K562 (cell line): Measurements from ENCODE around the gene SERPIND1. TPM values are rescaled to one million over a fixed set of nuclear protein-coding genes. Genes with fewer than 3 reads are reported as not detected.

Experiments
- ATAC-seq: fragments of 200-7000 bp; cut with Tn5 transposase; 3 replicates; pipeline ENCODE4 v1.9.1; 2020; ENCODE audit warnings: moderate library complexity
- BruUV-seq: library from RNA; stranded (reverse); fragments of 400-500 nt; replicated peaks from 2 replicates; lab custom pipeline; 2021; lab: Mats Ljungman, UMichigan
- CTCF ChIA-PET: fragments of 300-600 bp; formaldehyde crosslinking; extraction: SDS; loops from one replicate; lab custom pipeline; 2021; ENCODE audit warnings: low intra/inter-chr PET ratio; lab: Yijun Ruan, JAX
- POLR2A ChIA-PET: fragments of 300-600, 350-650 bp; sonication (Branson Sonifier 250); formaldehyde crosslinking; extraction: SDS; loops from one replicate; lab custom pipeline; 2021; ENCODE audit warnings: antibody characterized with exemption, inconsistent platforms; lab: Yijun Ruan, JAX
- DNase-seq, 4 experiments: peaks; one replicate each; pipeline versions ENCODE4 v3.0.0 to v3.0.0-alpha.2; 2011 to 2018; ENCODE audit warnings: low spot score in 3 of 4, mixed read lengths in 3 of 4; ENCODE audit errors: extremely low read depth in 1 of 4
- FAIRE-seq: peaks from 2 replicates; lab custom pipeline; 2011; peaks lifted over from hg19 to GRCh38; lab: Jason Lieb, UNC
- H2AFZ ChIP-seq: 2 replicates; pipeline ENCODE4 v1.6.0; 2011; ENCODE audit warnings: low read depth, low read length, control low read depth, inconsistent platforms
- H3K27ac ChIP-seq: fragments of 200-600 bp; 3 replicates; pipeline ENCODE4 v1.8.0; 2011; ENCODE audit warnings: low read depth, mild to moderate bottlenecking, control low read depth, inconsistent platforms, low read length, moderate library complexity, mixed read lengths; ENCODE audit errors: extremely low read depth
- H3K27me3 ChIP-seq, 2 experiments: fragments of 300-600 bp in 1 of 2; 2 replicates in 1 of 2; 3 replicates in 1 of 2; pipeline versions ENCODE4 v1.6.0 to v1.8.0; 2011; ENCODE audit warnings: inconsistent platforms in 2 of 2, low read length in 2 of 2, mild to moderate bottlenecking in 1 of 2, mixed read lengths in 1 of 2, moderate library complexity in 1 of 2; ENCODE audit not compliant: control insufficient read depth in 2 of 2, insufficient read depth in 2 of 2
- H3K36me3 ChIP-seq: fragments of 300-600 bp; 3 replicates; pipeline ENCODE4 v1.8.0; 2011; ENCODE audit warnings: mild to moderate bottlenecking, low read length, inconsistent platforms; ENCODE audit not compliant: control insufficient read depth, insufficient read depth
- H3K4me1 ChIP-seq, 2 experiments: fragments of 200-600 bp in 1 of 2; replicated peaks in 1 of 2; 2 replicates in 1 of 2; 3 replicates in 1 of 2; pipeline versions ENCODE4 v1.5.1 to v1.8.0; 2011; ENCODE audit warnings: inconsistent platforms in 2 of 2, low read length in 2 of 2, mild to moderate bottlenecking in 1 of 2, mixed read lengths in 1 of 2, moderate library complexity in 1 of 2; ENCODE audit not compliant: control insufficient read depth in 2 of 2, insufficient read depth in 2 of 2
- H3K4me2 ChIP-seq: 2 replicates; pipeline ENCODE4 v1.6.1; 2011; ENCODE audit warnings: low read length, control low read depth, inconsistent platforms, mixed read lengths; ENCODE audit not compliant: insufficient read depth
- H3K4me3 ChIP-seq: fragments of 200-600 bp; sonication (generic), shearing (Covaris generic); 2 replicates; pipeline ENCODE4 v1.5.1; 2016; ENCODE audit warnings: control low read depth, inconsistent platforms
- H3K79me2 ChIP-seq: fragments of 200-600 bp; 3 replicates; pipeline ENCODE4 v1.8.0; 2011; ENCODE audit warnings: low read length, inconsistent platforms; ENCODE audit not compliant: control insufficient read depth, insufficient read depth
- H3K9ac ChIP-seq, 2 experiments: 2 replicates each; pipeline versions ENCODE4 v1.6.0 to v1.6.1; 2011; ENCODE audit warnings: low read depth in 2 of 2, low read length in 2 of 2, control low read depth in 1 of 2, inconsistent platforms in 1 of 2, mild to moderate bottlenecking in 1 of 2, mixed read lengths in 1 of 2; ENCODE audit not compliant: insufficient read depth in 1 of 2
- H3K9me1 ChIP-seq: one replicate; pipeline ENCODE4 v1.6.0; 2011; ENCODE audit warnings: inconsistent platforms, mild to moderate bottlenecking, low read length, moderate library complexity; ENCODE audit not compliant: control insufficient read depth, insufficient read depth
- H3K9me3 ChIP-seq: replicated peaks from 2 replicates; pipeline ENCODE4 v1.5.1; 2011; ENCODE audit warnings: low read depth, low read length, inconsistent platforms; ENCODE audit not compliant: control insufficient read depth, insufficient read depth
- H4K20me1 ChIP-seq: replicated peaks from 2 replicates; pipeline ENCODE4 v1.6.1; 2011; ENCODE audit warnings: low read length, inconsistent platforms, mixed read lengths; ENCODE audit not compliant: control insufficient read depth, insufficient read depth
- ATF1 ChIP-seq, 2 experiments: fragments of 450-650 bp in 1 of 2; IDR thresholded peaks; 2 replicates each; pipeline ENCODE4 v1.6.1; 2016; ENCODE audit warnings: missing compliant biosample characterization in 1 of 2, missing genetic modification characterization in 1 of 2
- BRCA1 ChIP-seq, 2 experiments: fragments of 450-650 bp in 1 of 2; sonication (generic) in 1 of 2; formaldehyde crosslinking in 1 of 2; IDR thresholded peaks; 2 replicates each; pipeline versions ENCODE4 v1.5.0 to v1.6.1; 2017 to 2020; ENCODE audit warnings: mild to moderate bottlenecking in 1 of 2, missing genetic modification reagents in 1 of 2
- CAMTA2 ChIP-seq: fragments of 250-450 bp; sonication (Bioruptor Pico); conservative IDR thresholded peaks from 2 replicates; pipeline ENCODE4 v1.5.1; 2022
- CGGBP1 ChIP-seq: fragments of 250-450 bp; sonication (Bioruptor Pico); IDR thresholded peaks from 2 replicates; pipeline ENCODE4 v1.9.0; 2021; ENCODE audit warnings: mild to moderate bottlenecking
- CHCHD3 ChIP-seq: fragments of 250-450 bp; sonication (Bioruptor Pico); IDR thresholded peaks from 2 replicates; pipeline ENCODE4 v2.1.2; 2022; ENCODE audit warnings: mild to moderate bottlenecking
- HDAC8 ChIP-seq: fragments of 450-650 bp; IDR thresholded peaks from 2 replicates; pipeline ENCODE4 v1.6.1; 2016; ENCODE audit warnings: mild to moderate bottlenecking, missing genetic modification characterization, moderate library complexity, missing compliant biosample characterization
- MED1 ChIP-seq: sonication (generic); formaldehyde crosslinking; IDR thresholded peaks from 2 replicates; pipeline ENCODE4 v1.8.1; 2023; ENCODE audit warnings: missing genetic modification reagents, borderline replicate concordance
- MEF2D ChIP-seq: conservative IDR thresholded peaks from 2 replicates; pipeline ENCODE4 v1.6.1; 2016; ENCODE audit warnings: low read depth, missing genetic modification characterization, missing compliant biosample characterization
- MYBL2 ChIP-seq, 2 experiments: fragments of 450-650 bp in 1 of 2; sonication (generic) in 1 of 2; formaldehyde crosslinking in 1 of 2; IDR thresholded peaks; 2 replicates each; pipeline versions ENCODE4 v1.6.1 to v1.8.1; 2017 to 2022; ENCODE audit warnings: borderline replicate concordance in 1 of 2, inconsistent platforms in 1 of 2, low read depth in 1 of 2, mild to moderate bottlenecking in 1 of 2, missing genetic modification reagents in 1 of 2, moderate library complexity in 1 of 2
- PURB ChIP-seq: sonication (generic); formaldehyde crosslinking; IDR thresholded peaks from 2 replicates; pipeline ENCODE4 v1.9.0; 2021; ENCODE audit warnings: low read depth, mild to moderate bottlenecking, missing genetic modification reagents
- RBBP5 ChIP-seq: fragments of 200-600 bp; sonication (generic); IDR thresholded peaks from 2 replicates; pipeline ENCODE4 v1.6.1; 2012; ENCODE audit warnings: borderline replicate concordance, mild to moderate bottlenecking, low read length, control low read depth, inconsistent platforms; ENCODE audit not compliant: insufficient read depth, poor library complexity, severe bottlenecking
- SIX5 ChIP-seq, 2 experiments: IDR thresholded peaks; 2 replicates each; pipeline ENCODE4 v1.6.1; 2011; ENCODE audit warnings: low read length in 2 of 2, borderline replicate concordance in 1 of 2, low read depth in 1 of 2, mild to moderate bottlenecking in 1 of 2, moderate library complexity in 1 of 2; ENCODE audit not compliant: insufficient read depth in 1 of 2
- STAG1 ChIP-seq: sonication (generic); formaldehyde crosslinking; IDR thresholded peaks from 2 replicates; pipeline ENCODE4 v1.5.0; 2020; ENCODE audit warnings: missing genetic modification reagents, borderline replicate concordance
- THAP12 ChIP-seq: fragments of 250-450 bp; sonication (Bioruptor Pico); IDR thresholded peaks from 2 replicates; pipeline ENCODE4 v1.9.0; 2021; ENCODE audit warnings: mild to moderate bottlenecking, inconsistent platforms
- ZNF280A ChIP-seq: fragments of 450-650 bp; IDR thresholded peaks from 2 replicates; pipeline ENCODE4 v1.6.1; 2018; ENCODE audit warnings: mild to moderate bottlenecking, low read depth; ENCODE audit not compliant: partially characterized antibody
- WGBS: fragments of 100-300 bp; shearing (Covaris generic); methylation state at CpG from one replicate; pipeline ENCODE4 v1.1.6; 2016; ENCODE audit warnings: low coverage, mixed read lengths; ENCODE audit not compliant: insufficient coverage; ENCODE audit errors: missing lambda C conversion rate; 5-methylcytosine and 5-hydroxymethylcytosine counted together
- in situ Hi-C: fragments of 300-500 bp; cut with MboI; formaldehyde crosslinking; loops from 4 replicates; pipeline ENCODE4 v1.15.0; 2018; ENCODE audit warnings: inconsistent platforms, mixed read lengths
- intact Hi-C: fragments of 100-400 bp; cut with micrococcal nuclease; formaldehyde crosslinking; loops from 2 replicates; pipeline ENCODE4 v1.14.2; 2022
- polyA plus RNA-seq, 8 experiments: library from polyadenylated mRNA; depleted of rRNA in 4 of 8; stranded (reverse) in 5 of 8; unstranded in 3 of 8; fragments of >200 nt; fragmentation: Nextera tagmentation in 2 of 8; fragmentation: Illumina TruSeq in 1 of 8; extraction: Ambion mirVana in 2 of 8; extraction: Trizol in 1 of 8; gene quantifications; 2 replicates each; pipeline versions ENCODE4 v1.2.1 to v1.2.3, GENCODE V29; 2011 to 2014; ENCODE audit warnings: inconsistent platforms in 1 of 8, missing spikeins in 1 of 8
- total RNA-seq, 7 experiments: library from RNA; depleted of rRNA in 6 of 7; stranded (reverse); fragments of >200 nt in 6 of 7; fragmentation: Illumina TruSeq in 2 of 7; extraction: Trizol in 2 of 7; gene quantifications; 2 replicates each; pipeline versions ENCODE4 v1.2.1 to v1.2.3, GENCODE V29; 2011 to 2021; ENCODE audit warnings: low replicate concordance in 1 of 7

SERPIND1 gene
- total and polyA plus RNA-seq, 9 of the 15 experiments (the other 6 are each of a cell fraction or from before 2014, with no cell fraction given): 0.04 to 0.11 (median 0.09) TPM; not detected in 6

- peaks cover 8% of the 10 kb centered on the region; the same call in 1 of the 2 replicates for H4K20me1 ChIP-seq
- H3K9ac ChIP-seq: peak overlapping the region in 1 of 2 experiments; percentile 33; a peak in 2 of 4 replicates
- WGBS: 84% methylated on average over 11 of the region's 11 CpGs
- no peaks in the 10 kb centered on the region for H3K9me3 ChIP-seq
- no peak overlapping the region for H3K4me3 ChIP-seq
- in situ Hi-C loops: no loop called here
- H3K27me3 ChIP-seq: no peaks in the 10 kb centered on the region
- peaks cover 3 to 13% of the 10 kb centered on the region in 2 experiments; a peak in 3 of 5 replicates for H3K4me1 ChIP-seq
- no TSS peak for BruUV-seq
- no peak for ATAC-seq
- no peak overlapping the region for H2AFZ ChIP-seq
- peaks cover 91% of the 10 kb centered on the region for H3K36me3 ChIP-seq
- DNase-seq: no peak
- no peaks in the 10 kb centered on the region for H3K9me1 ChIP-seq
- no peak for FAIRE-seq
- ChIA-PET POLR2A (interaction anchor here (1.0 to 15.3 kb wide), 8 partner anchors 7 to 150 kb away, joined by 3 to 172 read pairs (median 3); no protein-coding TSS in a partner anchor), CTCF (interaction anchor here (3.8 kb wide), 1 partner anchor 83 kb away, joined by 27 read pairs; no protein-coding TSS in a partner anchor)
- no peaks in the 10 kb centered on the region for H3K79me2 ChIP-seq
- H3K4me2 ChIP-seq: no peak overlapping the region
- H3K27ac ChIP-seq: no peak overlapping the region
- intact Hi-C loops: loop anchor here (5.0 kb wide), 1 partner anchor 199 kb away; the partner anchor contains the start of gene THAP7
- TF ChIP-seq ZNF280A (no peak), MYBL2 (IDR thresholded peaks at IDR 0.05; ENCODE audit: low read depth) (no peak), MYBL2 (CRISPR knock-in tag; IDR thresholded peaks at IDR 0.05; ENCODE audit: borderline replicate concordance) (0 out of 2 replicates have a peak, but pooled peaks have one; percentile 43), CHCHD3 (CRISPR knock-in tag) (0 out of 2 replicates have a peak, but pooled peaks have one; percentile 11), SIX5 (IDR thresholded peaks at IDR 0.05; ENCODE audit: borderline replicate concordance in 1 of 2, insufficient read depth in 1 of 2, low read depth in 1 of 2, low read length in 2 of 2) (0 out of 4 replicates have a peak, but pooled peaks of 1 of the 2 experiments have one; percentile 3), HDAC8 (tag) (0 out of 2 replicates have a peak, but pooled peaks have one; percentile 59), ATF1 (CRISPR knock-in tag; IDR thresholded peaks at IDR 0.05) (no peak), ATF1 (tag; IDR thresholded peaks at IDR 0.05) (no peak), BRCA1 (IDR thresholded peaks at IDR 0.05) (no peak), BRCA1 (CRISPR knock-in tag; IDR thresholded peaks at IDR 0.05) (0 out of 2 replicates have a peak, but pooled peaks have one; percentile 85), MED1 (CRISPR knock-in tag) (peak; percentile 86), RBBP5 (peak; percentile 56), CGGBP1 (CRISPR knock-in tag) (no peak), STAG1 (CRISPR knock-in tag) (peak; percentile 71), THAP12 (CRISPR knock-in tag) (peak; percentile 31; the same call in 1 of the 2 replicates), MEF2D (tag) (no peak), PURB (0 out of 2 replicates have a peak, but pooled peaks have one; percentile 41), CAMTA2 (CRISPR knock-in tag) (no peak)
These were observed 29.1 kb downstream of the SERPIND1 start for GRCh38 chr22:20802922-20803553.
